Peyer's patch (tissue), 4 donors: ENCODE measurements around the gene SAT1.

Experiments
- POLR2A ChIP-seq, 2 donors: fragments of 450-650 bp; IDR thresholded peaks; one replicate each; pipeline ENCODE4 v1.5.1; 2017; ENCODE audit warnings: antibody characterized with exemption in 2 of 2, mild to moderate bottlenecking in 2 of 2, moderate library complexity in 2 of 2
- TF ChIP-seq, protein P1 (sequence below), 6 experiments: fragments of 450-650 bp in 4 of 6; fragments of 200-600 bp in 2 of 6; sonication (generic) in 1 of 6; IDR thresholded peaks; one replicate each; pipeline ENCODE4 v1.5.1; 2017 to 2019; ENCODE audit warnings: antibody characterized with exemption in 6 of 6, mild to moderate bottlenecking in 3 of 6, moderate library complexity in 1 of 6

DNA sequence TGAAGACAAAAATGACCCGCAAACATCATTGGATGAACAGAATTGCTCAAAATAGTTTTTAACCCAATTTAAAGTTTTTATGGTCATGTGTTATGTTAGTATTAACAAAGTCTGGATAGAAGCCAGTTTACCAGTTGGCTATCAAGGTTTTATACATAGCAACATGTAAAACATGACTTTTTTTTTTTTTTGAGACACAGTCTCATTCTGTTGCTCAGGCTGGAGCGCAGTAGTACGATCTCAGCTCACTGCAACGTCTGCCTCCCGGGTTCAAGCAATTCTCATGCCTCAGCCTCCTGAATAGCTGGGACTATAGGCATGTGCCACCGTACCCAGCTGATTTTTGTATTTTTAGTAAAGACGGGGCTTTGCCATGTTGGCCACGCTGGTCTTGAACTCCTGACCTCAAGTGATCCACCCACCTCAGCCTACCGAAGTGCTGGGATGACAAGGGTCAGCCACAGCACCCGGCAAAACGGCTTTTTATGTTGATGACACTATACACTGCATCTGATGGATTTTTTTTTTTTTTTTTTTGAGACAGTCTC is 3.4 kb downstream of the SAT1 start:
- TF ChIP-seq, protein P1, sequence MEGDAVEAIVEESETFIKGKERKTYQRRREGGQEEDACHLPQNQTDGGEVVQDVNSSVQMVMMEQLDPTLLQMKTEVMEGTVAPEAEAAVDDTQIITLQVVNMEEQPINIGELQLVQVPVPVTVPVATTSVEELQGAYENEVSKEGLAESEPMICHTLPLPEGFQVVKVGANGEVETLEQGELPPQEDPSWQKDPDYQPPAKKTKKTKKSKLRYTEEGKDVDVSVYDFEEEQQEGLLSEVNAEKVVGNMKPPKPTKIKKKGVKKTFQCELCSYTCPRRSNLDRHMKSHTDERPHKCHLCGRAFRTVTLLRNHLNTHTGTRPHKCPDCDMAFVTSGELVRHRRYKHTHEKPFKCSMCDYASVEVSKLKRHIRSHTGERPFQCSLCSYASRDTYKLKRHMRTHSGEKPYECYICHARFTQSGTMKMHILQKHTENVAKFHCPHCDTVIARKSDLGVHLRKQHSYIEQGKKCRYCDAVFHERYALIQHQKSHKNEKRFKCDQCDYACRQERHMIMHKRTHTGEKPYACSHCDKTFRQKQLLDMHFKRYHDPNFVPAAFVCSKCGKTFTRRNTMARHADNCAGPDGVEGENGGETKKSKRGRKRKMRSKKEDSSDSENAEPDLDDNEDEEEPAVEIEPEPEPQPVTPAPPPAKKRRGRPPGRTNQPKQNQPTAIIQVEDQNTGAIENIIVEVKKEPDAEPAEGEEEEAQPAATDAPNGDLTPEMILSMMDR (IDR thresholded peaks at IDR 0.05): no peak
- no peak for TF ChIP-seq POLR2A (IDR thresholded peaks at IDR 0.05)
